PC-9 (cell line): Measurements from ENCODE around the gene FCSK. TPM values are rescaled to one million over a fixed set of nuclear protein-coding genes. Genes with fewer than 3 reads are reported as not detected.

Experiments
- BruUV-seq: library from RNA; stranded (reverse); fragments of 400-500 nt; replicated peaks from 2 replicates; lab custom pipeline; 2021; lab: Mats Ljungman, UMichigan
- CTCF ChIA-PET: fragments of 300-600 bp; sonication (Branson Sonifier 250); formaldehyde crosslinking; loops from one replicate; lab custom pipeline; 2022; ENCODE audit warnings: antibody characterized with exemption; lab: Charles Lee
- POLR2A ChIA-PET: fragments of 300-600 bp; sonication (Branson Sonifier 250); formaldehyde crosslinking; loops from one replicate; lab custom pipeline; 2022; ENCODE audit warnings: antibody characterized with exemption; ENCODE audit not compliant: unreplicated experiment; lab: Charles Lee
- DNase-seq, 2 experiments: peaks; one replicate each; pipeline versions ENCODE4 v3.0.0 to v3.0.0-alpha.2; 2015 to 2022; ENCODE audit warnings: mixed read lengths in 1 of 2
- H2AFZ ChIP-seq: fragments of 200-600 bp; sonication (generic); 2 replicates; pipeline ENCODE4 v1.8.1; 2017; ENCODE audit warnings: antibody characterized with exemption
- H3F3A ChIP-seq: fragments of 200-600 bp; sonication (generic); 2 replicates; pipeline ENCODE4 v1.8.1; 2017; ENCODE audit warnings: antibody characterized with exemption, mild to moderate bottlenecking, low read depth; ENCODE audit not compliant: insufficient read depth
- H3K27ac ChIP-seq: fragments of 200-600 bp; sonication (generic); 2 replicates; pipeline ENCODE4 v1.6.1; 2016; ENCODE audit warnings: mixed run types
- H3K27me3 ChIP-seq: fragments of 200-600 bp; sonication (generic); 2 replicates; pipeline ENCODE4 v1.6.1; 2016; ENCODE audit warnings: low read depth, mixed run types; ENCODE audit not compliant: insufficient read depth
- H3K36me3 ChIP-seq: fragments of 200-600 bp; sonication (generic); 2 replicates; pipeline ENCODE4 v1.6.1; 2016; ENCODE audit warnings: low read depth, mixed run types
- H3K4me1 ChIP-seq: fragments of 200-600 bp; sonication (generic); replicated peaks from 2 replicates; pipeline ENCODE4 v1.6.1; 2016; ENCODE audit warnings: mixed run types; ENCODE audit not compliant: insufficient read depth
- H3K4me2 ChIP-seq: fragments of 200-600 bp; sonication (generic); 2 replicates; pipeline ENCODE4 v1.6.1; 2017; ENCODE audit warnings: mixed run types
- H3K4me3 ChIP-seq: fragments of 200-600 bp; sonication (generic); 2 replicates; pipeline ENCODE4 v1.6.1; 2016; ENCODE audit warnings: mixed run types
- H3K79me2 ChIP-seq: fragments of 200-600 bp; sonication (generic); 2 replicates; pipeline ENCODE4 v1.6.1; 2017; ENCODE audit warnings: low read depth, mixed run types
- H3K9me2 ChIP-seq: fragments of 200-600 bp; sonication (generic); 2 replicates; pipeline ENCODE4 v1.8.1; 2017; ENCODE audit warnings: mild to moderate bottlenecking; ENCODE audit not compliant: insufficient read depth
- H3K9me3 ChIP-seq: fragments of 200-600 bp; sonication (generic); 2 replicates; pipeline ENCODE4 v1.8.1; 2016; ENCODE audit warnings: low read depth; ENCODE audit not compliant: insufficient read depth
- H4K20me1 ChIP-seq: fragments of 200-600 bp; sonication (generic); 2 replicates; pipeline ENCODE4 v1.8.1; 2017; ENCODE audit not compliant: insufficient read depth
- CTCF ChIP-seq: fragments of 200-600 bp; sonication (generic); conservative IDR thresholded peaks from 2 replicates; pipeline ENCODE4 v1.6.1; 2017; ENCODE audit warnings: mixed run types, antibody characterized with exemption, mild to moderate bottlenecking, moderate library complexity
- EZH2 ChIP-seq: fragments of 200-600 bp; sonication (generic); IDR thresholded peaks from 2 replicates; pipeline ENCODE4 v1.8.0; 2017; ENCODE audit warnings: antibody characterized with exemption, low read depth
- intact Hi-C: fragments of 100-400 bp; cut with micrococcal nuclease; formaldehyde crosslinking; loops from one replicate; pipeline ENCODE4 v1.10.0; 2022; ENCODE audit not compliant: unreplicated experiment
- total RNA-seq: library from RNA; stranded (reverse); gene quantifications from 2 replicates; pipeline ENCODE4 v1.2.3, GENCODE V29; 2021

The FCSK gene
- total RNA-seq, 1 experiment from 2014 or later, result 17.0 TPM

DNA sequence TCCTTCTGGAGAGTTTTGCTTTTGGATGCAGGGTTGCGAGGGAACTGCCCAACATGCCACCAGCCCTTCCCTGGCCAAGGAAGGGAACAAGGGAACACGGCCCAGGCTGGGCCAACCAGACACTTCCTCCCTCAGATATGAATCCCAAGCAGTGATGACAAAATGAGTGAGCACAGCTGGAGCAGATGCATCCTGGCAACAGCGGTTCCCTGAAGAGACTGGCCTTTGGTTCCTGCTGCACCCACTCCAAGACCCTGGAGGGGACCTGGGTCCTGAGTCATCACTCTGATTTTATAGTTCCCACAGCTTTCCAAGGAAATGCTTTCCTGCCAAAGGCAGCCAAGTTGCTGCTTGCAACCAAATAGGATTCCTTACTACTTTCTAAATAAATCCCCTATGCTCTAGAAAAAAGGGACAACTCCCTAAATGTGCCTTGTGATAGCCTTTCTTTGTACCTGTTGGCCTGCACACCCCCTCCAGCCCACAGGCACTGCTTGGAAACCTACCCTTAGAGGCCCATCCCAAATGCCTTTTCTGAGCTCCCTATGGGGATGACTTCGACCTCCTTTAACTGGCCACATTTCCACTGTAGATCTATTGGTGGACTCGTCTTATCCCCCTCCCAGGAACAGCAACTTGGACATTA is 20.8 kb upstream of the FCSK start:
- Histone ChIP-seq H3K9me2 (no peaks in the 10 kb centered on the region), H3K4me1 (peaks cover 30% of the 10 kb centered on the region), H4K20me1 (no peaks in the 10 kb centered on the region), H3F3A (peaks cover 20% of the 10 kb centered on the region), H3K27me3 (no peaks in the 10 kb centered on the region), H3K9me3 (no peaks in the 10 kb centered on the region), H3K4me3 (no peak overlapping the region), H3K36me3 (no peaks in the 10 kb centered on the region), H2AFZ (no peak overlapping the region), H3K79me2 (no peaks in the 10 kb centered on the region), H3K27ac (no peak overlapping the region), H3K4me2 (no peak overlapping the region)
- POLR2A ChIA-PET, result interaction anchor here (0.6 to 0.7 kb wide), 2 partner anchors 10 to 16 kb away, joined by 3 to 7 read pairs; no protein-coding TSS in a partner anchor
- DNase-seq, result no peak
- intact Hi-C loops, result no loop called here
- CTCF ChIA-PET, result no interaction called here
- no TSS peak for BruUV-seq
- TF ChIP-seq EZH2 (no peak), CTCF (no peak)

DNA sequence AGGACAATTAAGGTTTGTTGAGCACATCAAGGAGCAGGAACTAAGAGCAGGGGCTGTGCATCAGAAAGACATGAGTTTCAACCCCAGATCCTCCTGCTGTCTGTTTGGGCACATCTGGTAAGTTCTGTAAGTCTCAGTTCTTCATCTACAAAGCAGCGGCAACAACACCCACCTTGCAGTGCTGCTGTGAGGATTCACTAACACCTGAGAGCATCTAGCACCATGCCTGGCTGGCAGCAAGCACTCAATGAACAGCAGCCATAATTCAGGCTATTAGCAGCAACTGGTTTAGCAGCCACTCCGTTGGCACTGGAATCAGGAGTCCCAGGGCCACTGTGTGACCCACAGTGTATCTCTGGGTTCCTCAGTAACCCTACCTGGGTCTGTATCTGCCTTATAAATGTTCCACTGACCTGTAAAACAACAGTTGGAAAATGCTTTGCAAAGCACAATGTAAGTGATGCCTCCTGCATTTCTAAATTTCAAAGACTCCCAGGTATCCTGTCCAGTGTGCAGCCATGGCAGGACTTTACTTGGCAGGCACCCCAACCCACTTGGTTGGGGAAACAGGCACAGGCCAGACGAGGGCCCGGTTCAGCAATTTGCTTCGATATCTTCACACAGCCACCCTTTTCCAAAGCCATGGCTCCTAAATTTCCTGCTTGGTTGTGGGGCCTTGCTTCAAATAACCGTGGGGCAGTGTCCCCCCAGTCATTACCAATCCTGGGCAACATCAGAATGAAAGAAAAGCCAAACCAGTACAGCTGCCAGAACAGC is 19.7 kb upstream of the FCSK start:
- BruUV-seq, result no TSS peak
- no peak overlapping the region for H3K4me3 ChIP-seq
- DNase-seq, result no peak
- no peaks in the 10 kb centered on the region for H3K79me2 ChIP-seq
- TF ChIP-seq CTCF, result no peak
- TF ChIP-seq EZH2, result no peak
- H3K4me2 ChIP-seq, result no peak overlapping the region
- H2AFZ ChIP-seq, result no peak overlapping the region
- POLR2A ChIA-PET, result no interaction called here
- no peaks in the 10 kb centered on the region for H3K36me3 ChIP-seq
- H3K9me3 ChIP-seq, result no peaks in the 10 kb centered on the region
- CTCF ChIA-PET, result no interaction called here
- intact Hi-C loops, result no loop called here
- peaks cover 22% of the 10 kb centered on the region for H3K4me1 ChIP-seq
- H3K27ac ChIP-seq, result no peak overlapping the region
- H3K9me2 ChIP-seq, result no peaks in the 10 kb centered on the region
- H3K27me3 ChIP-seq, result no peaks in the 10 kb centered on the region
- H3F3A ChIP-seq, result peaks cover 11% of the 10 kb centered on the region; the same call in 1 of the 2 replicates
- H4K20me1 ChIP-seq, result no peaks in the 10 kb centered on the region

- Histone ChIP-seq H3K9me2 (no peaks in the 10 kb centered on the region), H3K4me1 (0 out of 2 replicates have a peak, but pooled peaks cover 6% of the 10 kb centered on the region), H3K36me3 (no peaks in the 10 kb centered on the region), H4K20me1 (no peaks in the 10 kb centered on the region), H3K27me3 (no peaks in the 10 kb centered on the region), H3K9me3 (no peaks in the 10 kb centered on the region), H3K79me2 (no peaks in the 10 kb centered on the region), H3K4me3 (no peak overlapping the region), H3F3A (no peaks in the 10 kb centered on the region), H3K27ac (no peak overlapping the region), H2AFZ (no peak overlapping the region), H3K4me2 (peak overlapping the region; percentile 64)
- DNase-seq, result no peak
- intact Hi-C loops, result no loop called here
- TF ChIP-seq CTCF, result no peak
- no peak for TF ChIP-seq EZH2
- CTCF ChIA-PET, result no interaction called here
- POLR2A ChIA-PET, result no interaction called here
- BruUV-seq, result no TSS peak
Measured at GRCh38 chr16:70437017-70437581, 17.3 kb upstream of the FCSK start.
